Cardiac fibroblast (primary cell): ENCODE results near the gene FSTL3.

ENCODE experiments used
- DNase-seq, 2 donors: peaks; one replicate each; pipeline versions ENCODE4 v3.0.0 to v3.0.0-alpha.2; 2010; ENCODE audit warnings: low read depth in 2 of 2
- H3K4me3 ChIP-seq, 2 donors: replicated peaks in 1 of 2; 1 replicate in 1 of 2; 2 replicates in 1 of 2; pipeline ENCODE4 v1.5.1; 2011; ENCODE audit warnings: low read depth in 2 of 2, low read length in 2 of 2, mild to moderate bottlenecking in 2 of 2, moderate library complexity in 1 of 2
- TF ChIP-seq, protein P1 (sequence below): IDR thresholded peaks from one replicate; pipeline ENCODE4 v1.5.1; 2011; ENCODE audit warnings: low read depth, mild to moderate bottlenecking, low read length, inconsistent platforms

FSTL3 gene

DNA sequence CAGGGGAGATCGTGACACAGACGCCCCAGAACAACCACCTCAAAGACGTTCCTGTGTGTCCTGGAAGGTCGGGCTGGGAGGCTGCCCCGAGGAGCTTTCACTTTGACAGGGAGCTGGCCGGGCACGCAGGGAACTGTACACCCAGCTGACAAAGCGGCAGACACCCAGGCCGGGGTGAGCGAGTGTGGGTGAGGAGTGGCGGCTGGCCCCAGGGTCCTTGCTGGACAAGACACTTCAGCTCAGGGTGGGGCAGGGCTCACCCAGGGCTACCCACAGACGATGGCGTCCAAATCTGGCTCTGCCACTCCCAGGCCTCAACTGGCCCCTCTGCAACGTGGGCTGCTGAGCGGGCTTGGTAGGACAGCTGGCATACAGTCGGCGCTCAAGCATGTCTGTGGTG, 34.5 kb upstream of the FSTL3 start:
- DNase-seq, result no peak
- H3K4me3 ChIP-seq, result no peak overlapping the region
- TF ChIP-seq, protein P1, sequence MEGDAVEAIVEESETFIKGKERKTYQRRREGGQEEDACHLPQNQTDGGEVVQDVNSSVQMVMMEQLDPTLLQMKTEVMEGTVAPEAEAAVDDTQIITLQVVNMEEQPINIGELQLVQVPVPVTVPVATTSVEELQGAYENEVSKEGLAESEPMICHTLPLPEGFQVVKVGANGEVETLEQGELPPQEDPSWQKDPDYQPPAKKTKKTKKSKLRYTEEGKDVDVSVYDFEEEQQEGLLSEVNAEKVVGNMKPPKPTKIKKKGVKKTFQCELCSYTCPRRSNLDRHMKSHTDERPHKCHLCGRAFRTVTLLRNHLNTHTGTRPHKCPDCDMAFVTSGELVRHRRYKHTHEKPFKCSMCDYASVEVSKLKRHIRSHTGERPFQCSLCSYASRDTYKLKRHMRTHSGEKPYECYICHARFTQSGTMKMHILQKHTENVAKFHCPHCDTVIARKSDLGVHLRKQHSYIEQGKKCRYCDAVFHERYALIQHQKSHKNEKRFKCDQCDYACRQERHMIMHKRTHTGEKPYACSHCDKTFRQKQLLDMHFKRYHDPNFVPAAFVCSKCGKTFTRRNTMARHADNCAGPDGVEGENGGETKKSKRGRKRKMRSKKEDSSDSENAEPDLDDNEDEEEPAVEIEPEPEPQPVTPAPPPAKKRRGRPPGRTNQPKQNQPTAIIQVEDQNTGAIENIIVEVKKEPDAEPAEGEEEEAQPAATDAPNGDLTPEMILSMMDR, result no peak

DNA sequence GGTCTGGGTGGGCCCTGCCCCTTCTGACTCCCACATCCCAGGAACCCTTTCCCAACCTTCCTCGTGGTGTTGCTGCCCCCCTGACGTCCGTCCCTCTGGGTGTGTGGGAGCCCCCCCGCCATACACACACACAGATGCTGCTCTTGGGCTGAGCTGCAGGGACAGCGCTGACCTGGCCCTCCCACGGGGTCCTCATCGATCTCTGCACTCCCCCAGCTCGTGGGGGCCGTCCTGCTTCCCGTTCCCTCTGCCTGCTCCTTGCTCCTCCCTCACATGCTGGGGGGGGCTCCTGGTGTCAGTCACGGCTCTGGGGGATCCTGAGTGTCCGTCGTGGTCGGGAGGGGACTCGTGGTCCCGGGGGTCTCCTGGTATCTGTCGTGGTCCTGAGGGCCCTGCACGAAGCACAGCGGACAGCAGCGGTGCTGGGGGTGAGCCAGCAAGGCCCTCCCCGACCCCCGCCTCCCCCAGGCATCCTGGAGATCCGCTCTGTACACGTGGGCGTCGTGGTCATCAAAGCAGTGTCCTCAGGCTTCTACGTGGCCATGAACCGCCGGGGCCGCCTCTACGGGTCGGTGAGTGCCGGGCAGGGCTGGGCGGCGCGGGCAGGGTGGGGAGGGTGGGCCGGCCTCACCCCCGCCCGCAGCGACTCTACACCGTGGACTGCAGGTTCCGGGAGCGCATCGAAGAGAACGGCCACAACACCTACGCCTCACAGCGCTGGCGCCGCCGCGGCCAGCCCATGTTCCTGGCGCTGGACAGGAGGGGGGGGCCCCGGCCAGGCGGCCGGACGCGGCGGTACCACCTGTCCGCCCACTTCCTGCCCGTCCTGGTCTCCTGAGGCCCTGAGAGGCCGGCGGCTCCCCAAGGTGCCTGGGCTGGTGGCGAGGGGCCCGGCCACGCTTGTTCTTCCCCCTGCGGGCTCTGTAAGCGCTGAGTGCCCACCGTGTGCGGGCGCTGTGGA, 33.1 kb upstream of the FSTL3 start:
- no peak overlapping the region for H3K4me3 ChIP-seq
- TF ChIP-seq, protein P1, result no peak
- no peak for DNase-seq

DNA sequence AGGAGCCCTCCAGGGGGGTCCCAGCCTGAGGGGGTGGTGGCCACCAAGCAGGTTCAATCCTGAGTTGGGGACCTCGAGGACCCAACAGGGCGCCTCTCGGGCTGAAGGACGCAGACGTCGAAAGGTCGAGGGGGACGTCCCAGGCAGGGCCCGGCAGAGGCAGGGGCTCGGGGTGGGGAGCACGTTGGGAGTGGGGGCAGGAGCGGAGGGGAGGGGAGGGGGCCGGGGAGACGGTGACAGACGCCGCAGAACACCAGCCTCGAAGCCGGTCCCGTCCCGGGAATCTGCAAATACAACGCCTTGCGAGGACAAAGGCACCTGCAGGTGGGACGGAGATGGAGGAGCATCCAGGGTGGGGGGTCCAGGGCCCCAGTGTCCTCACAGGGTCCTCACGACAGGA, 32.5 kb upstream of the FSTL3 start:
- TF ChIP-seq, protein P1, result no peak
- DNase-seq, result no peak
- no peak overlapping the region for H3K4me3 ChIP-seq

DNA sequence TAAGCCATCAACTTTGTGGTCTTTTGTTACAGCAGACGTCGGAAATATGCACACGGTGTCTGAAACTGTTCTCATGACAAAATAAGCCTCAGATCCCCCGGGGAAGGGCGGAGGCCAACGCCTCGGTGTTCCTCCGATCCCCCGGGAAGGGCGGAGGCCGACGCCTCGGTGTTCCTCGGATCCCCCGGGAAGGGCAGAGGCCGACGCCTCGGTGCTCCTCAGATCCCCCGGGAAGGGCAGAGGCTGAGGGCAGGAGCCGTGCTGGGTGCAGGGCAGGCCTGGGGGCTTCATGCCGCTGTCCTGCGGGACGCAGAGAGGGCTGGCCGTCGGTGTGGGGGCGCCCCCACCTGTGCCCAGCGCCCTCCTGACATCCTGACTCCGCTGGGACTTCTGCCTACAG, 31.8 kb upstream of the FSTL3 start:
- no peak overlapping the region for H3K4me3 ChIP-seq
- no peak for DNase-seq
- TF ChIP-seq, protein P1, result no peak

DNA sequence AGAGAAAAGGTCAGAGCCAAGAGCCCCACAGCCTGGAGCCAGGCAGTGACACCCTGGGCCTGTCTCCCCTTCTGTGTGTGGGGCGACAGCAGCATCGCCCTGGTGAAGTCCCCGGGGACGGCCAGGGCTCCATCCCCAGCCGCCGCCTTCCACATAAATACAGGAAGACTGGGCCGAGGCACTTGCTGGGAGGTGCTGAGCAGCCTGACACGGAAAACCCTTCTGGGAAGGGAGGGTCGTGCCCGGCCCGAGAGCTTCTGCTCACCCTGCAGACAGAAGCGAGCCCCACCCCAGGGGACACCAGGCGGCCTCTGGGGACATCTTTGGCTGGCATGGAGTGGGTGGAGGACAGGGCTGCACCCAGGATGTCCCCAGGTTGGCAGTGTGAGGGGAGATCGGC, 31.4 kb upstream of the FSTL3 start:
- no peak overlapping the region for H3K4me3 ChIP-seq
- TF ChIP-seq, protein P1, result no peak
- no peak for DNase-seq

DNA sequence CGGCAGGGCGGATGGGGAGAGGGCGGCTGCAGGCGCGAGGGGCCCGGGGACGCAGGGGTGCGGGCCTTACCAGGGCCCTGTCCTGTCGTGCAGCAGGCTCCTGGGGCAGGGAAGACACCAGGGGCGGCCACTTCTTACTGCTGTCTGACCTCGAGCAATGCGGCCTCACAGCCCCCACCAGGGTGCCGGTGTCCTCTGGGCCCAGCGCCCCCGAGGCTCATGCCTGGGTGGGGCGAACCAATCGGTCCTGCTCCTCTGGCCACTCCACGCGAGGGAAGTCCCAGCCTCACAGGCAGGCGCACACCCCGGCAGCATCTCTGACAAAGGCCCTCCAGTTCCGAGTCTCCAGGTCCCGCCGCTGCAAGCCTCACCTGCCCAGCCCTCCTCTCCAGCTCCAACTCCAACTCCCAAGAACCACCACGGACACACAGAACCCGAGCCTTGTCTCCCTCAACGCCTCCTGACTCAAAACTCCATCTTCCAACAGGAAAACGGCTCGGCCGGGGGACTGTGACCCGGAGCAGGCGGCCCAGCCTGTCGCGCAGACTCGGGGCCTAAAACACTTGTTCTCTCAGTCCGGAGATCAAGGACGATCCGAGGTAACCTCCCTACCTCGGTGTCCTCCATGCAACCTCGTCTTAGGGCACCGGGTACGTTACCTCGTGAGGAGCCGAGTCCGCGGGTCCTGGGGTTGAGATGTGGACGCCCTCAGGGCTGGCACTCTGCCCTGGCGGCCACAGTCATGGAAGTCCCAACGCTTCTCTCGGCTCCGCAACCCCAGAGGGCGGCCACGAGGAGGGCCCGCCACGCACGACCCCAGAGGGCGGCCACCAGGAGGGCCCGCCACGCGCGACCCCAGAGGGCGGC, 30.0 kb upstream of the FSTL3 start:
- no peak for DNase-seq
- TF ChIP-seq, protein P1, result no peak
- no peak overlapping the region for H3K4me3 ChIP-seq
